GM19467 (cell line): ENCODE measurements around the gene KNTC1.
"Not testable (repeated sequence)": the region's sequence is repeated elsewhere in the genome, so short reads cannot be mapped to it uniquely, and the experiment has no call there.

Source experiments
- ATAC-seq: cut with Tn5 transposase; IDR thresholded peaks from one replicate; pipeline ENCODE4 v1.9.1; 2021; ENCODE audit warnings: mild to moderate bottlenecking, moderate library complexity; ENCODE audit not compliant: unreplicated experiment

Gene KNTC1

DNA sequence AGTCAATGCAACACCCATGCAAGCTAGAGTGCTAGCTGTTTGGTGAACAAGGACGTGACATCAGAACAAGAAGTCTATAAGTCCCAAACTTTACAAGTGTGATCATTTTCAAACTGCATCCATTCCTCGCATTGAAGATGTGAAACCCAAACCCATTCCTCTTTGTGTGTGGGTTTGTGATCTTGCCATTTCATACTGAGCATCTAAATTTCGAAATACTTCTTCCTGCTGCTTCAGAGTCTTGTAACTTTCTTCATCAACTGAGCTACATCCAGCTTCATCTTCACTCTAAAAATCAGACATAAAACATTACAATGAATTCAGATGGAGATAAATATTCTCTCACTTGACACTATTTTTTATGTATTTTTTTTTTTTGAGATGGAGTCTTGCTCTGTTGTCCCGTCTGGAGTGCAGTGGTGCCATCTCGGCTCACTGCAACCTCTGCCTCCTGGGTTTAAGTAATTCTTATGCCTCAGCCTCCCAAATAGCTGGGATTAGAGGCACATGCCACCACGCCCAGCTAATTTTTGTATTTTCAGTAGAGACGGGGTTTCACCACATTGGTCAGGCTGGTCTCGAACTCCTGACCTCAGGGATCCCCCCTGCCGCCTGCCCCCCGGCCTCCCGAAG is 21.5 kb upstream of the KNTC1 start:
- no peak for ATAC-seq

DNA sequence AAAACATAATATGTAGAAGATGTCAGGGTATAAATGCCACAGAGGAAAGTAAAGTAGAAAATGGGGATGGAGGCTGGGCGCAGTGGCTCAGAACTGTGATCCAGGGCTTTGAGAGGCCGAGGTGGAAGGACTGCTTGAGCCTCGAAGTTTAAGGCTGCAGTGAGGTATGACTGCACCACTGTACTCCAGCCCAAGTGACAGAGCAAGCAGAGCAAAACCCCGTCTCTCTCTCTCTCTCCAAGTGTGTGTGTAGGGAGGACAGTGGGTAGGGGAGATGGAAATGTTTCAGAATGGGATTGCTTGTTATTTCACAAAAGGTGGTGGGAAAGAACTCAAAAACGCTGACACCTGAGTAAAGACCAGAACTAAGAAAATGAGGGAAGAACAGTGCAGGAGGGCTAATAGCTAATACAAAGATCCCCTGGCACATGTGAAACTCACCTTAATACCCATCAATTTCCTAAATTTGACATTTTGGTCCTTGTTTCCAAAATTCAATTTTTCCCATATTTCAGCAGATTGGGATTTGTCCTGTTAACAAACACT is 20.6 kb upstream of the KNTC1 start:
- no peak for ATAC-seq

DNA sequence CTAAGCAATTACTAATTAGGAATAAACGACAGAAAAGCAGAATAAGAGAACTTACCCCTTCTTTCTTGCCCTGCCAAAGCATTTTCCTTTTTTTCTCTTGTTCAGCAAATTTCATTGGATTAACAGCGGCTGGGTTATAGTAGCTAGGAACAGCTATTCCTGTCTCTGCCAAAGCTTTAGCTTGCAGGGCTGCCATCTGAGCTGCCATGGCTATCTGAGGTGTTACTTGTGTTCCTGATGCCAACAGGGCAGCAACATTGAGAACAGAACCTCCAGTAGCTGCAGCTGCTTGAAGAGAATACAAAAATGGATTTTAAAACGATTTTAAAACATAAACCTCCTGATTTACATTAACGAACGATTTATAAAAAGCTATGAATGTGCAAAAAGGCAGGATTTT is 18.9 kb upstream of the KNTC1 start:
- no peak for ATAC-seq

DNA sequence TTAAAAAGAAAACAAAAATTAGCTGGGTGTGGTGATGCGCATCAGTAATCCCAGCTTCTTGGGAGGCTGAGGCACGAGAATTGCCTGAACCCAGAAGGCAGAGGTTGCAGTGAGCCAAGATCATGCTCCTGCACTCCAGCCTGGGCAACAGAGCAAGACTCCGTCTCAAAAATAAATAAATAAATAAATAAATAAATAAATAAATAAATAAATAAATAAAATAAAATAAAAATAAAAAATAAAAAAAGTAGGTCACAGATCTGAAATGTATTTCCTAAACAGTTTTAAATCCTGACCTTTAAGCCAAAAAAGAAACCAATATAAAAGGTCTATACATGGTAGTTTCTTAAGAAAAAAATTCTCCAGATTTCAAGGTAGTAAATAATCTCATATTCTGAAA is 14.0 kb upstream of the KNTC1 start:
- ATAC-seq, result not testable (repeated sequence)

DNA sequence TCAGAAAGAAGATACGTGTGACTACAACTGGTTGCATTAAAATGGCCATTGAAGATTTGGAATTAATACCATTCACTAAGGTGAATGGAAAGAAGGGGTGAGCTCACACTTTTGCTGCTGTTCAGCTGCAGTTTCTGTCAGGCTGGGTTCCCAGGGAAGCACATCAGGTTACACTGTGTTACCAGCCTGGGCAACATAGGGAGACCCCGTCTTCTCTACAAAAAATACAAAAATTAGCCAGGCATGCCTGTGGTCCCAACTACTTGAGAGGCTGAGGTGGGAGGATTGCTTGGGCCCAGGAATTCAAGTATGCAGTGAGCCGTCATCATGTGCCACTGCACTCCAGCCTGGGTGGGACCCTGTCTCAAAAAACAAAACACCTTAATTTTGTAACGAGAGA is 13.4 kb upstream of the KNTC1 start:
- no peak for ATAC-seq

DNA sequence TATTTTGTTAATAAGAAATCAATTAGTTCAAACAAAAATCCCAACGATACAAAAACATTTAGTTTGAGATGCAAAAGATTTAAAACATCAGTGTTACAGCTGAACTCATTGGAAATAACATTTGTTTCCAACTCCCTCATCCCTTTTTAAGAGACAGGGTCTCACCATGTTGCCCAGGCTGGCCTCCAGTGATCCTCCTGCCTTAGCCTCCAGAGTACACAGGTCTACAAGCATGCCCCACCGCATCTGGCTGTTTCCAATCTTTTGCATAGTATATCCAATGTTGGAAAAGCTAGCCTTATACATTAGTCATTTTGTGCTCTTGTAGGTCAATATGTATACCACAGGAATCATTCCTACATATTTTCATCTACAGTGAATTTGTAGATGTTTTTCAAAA is 11.8 kb upstream of the KNTC1 start:
- no peak for ATAC-seq

DNA sequence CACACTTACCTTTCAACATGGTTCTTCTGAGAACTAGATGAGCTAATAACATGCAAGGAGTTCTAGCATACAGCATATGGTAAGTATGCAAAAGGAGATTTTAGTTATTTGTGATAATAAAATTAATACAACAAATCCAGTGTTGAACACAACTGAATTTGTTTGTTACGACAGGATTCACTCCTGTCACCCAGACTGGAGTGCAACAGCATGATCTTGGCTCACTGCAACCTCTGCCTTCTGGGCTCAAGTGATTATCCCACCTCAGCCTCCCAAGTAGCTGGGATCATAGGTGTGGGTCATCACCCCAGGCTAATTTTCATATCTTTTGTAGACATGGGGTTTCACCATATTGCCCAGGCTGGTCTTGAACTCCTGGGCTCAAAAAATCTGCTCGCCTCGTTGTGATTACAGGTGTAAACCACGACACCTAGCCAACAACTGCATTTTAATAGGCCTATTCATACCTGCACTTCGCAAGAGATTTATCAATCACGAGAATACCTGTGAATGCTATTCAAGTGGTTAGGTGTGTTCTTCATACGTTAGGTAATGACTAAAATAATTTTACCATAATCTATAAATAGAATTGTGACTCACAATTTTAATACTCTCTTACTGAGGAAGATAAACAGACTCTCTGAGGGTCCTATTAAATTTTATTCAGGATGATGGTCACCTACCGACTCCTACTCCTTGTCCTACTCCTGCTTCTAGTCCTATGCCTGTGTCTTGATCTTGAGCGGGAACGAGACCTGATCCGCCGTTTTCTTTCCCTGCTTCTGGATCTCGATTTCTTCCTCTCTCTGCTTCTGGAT is 10.3 kb upstream of the KNTC1 start:
- ATAC-seq, result no peak

DNA sequence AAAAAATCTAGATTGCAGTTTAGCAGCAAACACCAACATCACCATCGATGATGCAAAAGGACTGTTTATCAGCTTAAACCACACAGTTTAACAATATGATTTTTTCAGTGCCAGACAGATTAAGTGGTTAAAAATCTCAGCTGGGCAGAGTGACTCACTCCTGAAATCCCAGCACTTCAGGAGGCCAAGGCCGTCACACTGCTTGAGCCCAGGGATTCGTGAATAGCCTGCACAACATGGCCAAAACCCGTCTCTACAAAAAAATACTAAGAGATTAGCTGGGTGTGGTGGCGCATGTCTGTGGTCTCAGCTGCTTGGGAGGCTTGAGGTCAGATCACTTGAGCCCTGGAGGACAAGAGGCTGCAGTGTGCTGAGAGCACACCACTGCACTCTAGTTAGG is 9.2 kb upstream of the KNTC1 start:
- no peak for ATAC-seq

DNA sequence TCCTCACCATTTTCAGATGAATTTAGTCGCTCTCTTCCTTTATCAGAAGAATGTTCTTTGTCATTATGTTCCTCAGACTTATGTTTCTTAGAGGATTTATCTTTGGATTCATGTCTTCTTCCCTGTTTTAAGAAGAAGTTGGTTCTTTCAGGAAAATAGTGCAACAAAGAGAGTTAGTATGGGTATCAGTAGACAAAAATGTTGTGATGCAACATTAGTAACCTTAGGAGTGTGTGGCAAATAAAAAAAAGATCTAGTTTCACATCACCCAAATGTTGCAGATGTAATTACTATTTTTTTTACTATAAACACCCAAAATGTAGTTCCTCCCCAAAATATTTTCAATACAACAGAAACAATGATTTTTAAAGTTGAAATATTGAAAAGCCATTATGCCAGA is 8.1 kb upstream of the KNTC1 start:
- no peak for ATAC-seq

DNA sequence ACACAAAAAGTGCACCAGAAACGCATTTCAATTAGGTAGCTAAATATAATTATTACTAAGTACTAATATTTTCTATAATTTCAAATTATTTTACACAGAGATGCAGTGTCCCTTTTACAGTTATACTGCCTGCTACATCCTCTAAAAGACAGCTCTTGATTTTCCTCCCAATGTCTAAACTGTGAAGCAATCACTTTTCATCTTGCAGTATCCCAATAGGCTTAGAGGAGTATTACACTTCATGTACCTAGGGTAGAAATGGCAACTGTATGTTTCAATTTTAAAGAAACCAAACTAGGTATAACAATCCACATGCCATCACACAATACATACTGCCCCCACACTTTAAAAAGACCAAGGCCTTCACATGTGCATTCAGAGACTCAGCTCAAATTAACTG is 7.6 kb upstream of the KNTC1 start:
- no peak for ATAC-seq

DNA sequence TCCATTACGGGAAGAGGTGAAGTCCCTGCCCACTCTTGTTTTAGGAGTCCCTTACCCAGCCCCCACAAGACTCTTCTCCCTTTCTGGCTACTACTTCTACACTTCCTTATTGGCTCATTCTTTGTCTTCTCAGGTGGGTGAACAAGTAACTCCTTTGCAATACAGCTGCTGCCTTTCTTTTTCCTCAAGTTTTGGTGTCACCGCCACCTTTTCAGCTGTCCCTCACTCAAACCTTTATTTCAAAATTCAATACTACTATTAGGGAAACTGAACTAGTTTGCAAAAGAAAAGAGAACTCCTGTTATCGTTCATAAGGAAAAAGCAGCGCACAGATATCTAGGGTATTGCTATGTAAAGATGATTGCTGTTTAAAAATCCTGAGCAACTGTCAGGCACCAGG is 6.4 kb upstream of the KNTC1 start:
- no peak for ATAC-seq

DNA sequence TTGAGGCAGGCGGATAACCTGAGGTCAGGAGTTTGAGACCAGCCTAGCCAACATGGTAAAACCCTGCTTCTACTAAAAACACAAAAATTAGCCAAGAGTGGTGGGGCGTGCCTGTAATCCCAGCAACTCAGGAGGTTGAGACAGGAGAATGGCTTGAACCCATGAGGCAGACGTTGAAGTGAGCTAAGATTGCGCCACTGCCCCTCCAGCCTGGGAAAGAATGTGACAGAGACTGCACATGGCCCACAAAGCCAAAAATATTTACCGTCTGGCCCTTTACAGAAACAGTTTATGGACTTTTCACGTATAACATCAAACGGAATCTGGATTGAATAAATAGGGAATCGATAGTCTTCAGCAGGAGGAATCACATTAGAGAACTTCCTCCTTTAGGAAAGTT is 3.8 kb upstream of the KNTC1 start:
- ATAC-seq, result no peak

DNA sequence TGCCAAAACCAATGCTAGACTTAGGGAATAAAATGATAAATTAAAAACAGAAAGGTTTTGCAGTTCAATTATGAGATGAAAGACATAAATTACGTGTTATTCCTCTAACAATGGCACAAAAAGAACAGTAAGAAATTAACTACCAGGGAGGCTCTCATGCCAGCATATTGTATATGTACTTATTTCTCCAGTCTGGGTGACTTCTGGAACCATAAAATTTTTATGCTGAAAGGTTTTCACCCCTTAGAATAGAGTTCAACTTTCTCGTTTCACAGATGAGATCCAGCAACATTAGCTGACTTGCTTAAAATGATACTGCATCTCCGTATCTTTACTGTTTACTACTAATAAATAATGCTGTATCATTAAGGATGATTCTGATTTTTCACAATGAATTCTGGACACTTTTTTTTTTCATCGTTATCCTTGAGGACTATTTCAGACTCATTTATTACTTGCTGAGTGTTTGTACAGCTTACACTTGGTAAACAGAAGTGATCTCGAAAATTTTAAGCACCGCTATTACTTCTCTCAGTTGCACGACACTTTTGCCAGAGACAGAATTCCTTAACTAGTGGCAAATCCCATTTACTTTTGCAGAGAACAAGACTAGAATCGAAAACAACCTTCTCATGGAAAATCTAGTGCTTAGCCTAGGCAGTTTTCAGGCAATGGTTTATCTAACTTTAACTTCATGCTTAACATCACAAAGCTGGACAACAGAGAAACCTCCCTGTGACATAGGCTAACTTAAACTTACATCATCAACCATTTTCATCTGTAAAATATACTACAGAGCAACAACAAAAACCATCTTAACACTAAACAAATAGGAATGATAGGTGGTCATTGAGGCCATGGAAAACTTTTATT is 3.0 kb upstream of the KNTC1 start:
- no peak for ATAC-seq

DNA sequence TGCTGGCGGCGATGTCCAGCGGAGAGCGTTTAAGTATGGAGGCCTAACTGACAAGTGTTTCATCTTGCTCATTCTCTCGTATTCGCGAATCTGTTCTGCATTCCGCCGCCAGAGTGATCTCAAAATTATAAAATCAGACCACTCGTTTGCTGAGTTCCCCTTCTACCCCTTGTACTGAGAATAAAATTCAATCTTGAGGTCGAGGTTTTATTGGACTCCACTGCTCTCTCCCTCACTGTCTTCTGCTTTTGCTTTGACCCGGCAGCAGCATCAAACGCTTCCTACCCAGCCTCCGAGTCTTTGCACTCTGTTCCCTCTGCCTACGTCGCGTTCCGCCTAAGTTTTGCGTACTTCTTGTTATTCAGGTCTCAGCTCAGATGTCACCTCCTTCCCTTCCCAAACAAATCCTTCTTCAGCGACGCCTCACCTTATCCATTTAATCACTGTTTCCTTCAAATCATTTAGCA is 462 bp downstream of the KNTC1 start:
- ATAC-seq, result no peak

DNA sequence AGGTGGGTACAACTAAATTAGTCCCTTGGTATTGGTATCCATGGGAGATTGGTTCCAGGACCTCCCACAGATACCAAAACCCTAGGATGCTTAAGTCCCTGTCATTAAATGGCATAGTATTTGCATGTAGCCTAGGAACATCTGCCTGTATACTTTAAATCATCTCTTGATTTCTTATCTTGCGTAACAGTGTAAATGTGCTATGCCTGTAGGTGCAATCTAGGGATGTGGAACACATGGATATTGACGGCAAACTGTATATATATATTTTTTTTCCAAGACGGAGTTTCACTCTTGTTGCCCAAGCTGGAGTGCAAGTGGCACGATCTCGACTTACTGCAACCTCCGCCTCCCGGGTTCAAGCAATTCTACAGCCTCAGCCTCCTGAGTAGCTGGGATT is 1.5 kb downstream of the KNTC1 start:
- ATAC-seq, result no peak

DNA sequence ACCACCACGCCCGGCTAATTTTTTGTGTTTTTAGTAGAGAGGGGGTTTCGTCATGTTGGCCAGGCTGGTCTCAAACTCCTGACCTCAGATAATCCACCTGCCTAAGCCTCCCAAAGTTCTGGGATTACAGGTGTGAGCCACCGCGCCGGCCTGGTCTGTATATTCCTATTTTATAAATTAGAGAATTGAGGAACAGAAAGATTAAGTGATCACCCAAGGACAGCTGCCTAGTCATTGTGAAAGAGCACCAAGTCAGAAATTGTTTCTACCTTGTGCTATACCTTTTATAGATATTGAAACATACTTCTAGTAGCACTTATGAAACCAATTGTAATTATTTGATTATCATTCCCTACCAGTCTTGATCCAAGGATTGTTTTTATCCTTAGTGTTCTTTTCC is 1.9 kb downstream of the KNTC1 start:
- no peak for ATAC-seq

DNA sequence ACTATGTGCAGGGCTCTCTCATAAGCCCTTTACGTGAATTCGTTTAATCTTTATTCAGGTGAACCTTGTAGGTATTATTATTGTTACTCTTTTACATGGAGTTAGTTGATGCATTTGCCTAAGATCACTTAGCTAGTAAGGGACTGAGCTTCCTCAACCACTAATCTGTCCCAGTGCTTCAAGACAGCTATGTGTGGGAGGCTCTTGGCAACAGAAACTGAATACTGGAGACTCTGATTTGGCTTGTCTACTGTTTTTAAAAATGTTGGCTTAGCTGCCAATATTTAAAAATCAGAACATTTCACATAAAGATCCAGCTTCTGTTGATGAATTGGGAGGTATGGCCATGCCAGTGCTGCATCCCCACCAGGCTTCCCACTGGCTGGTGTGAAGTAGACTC is 6.8 kb downstream of the KNTC1 start:
- no peak for ATAC-seq

DNA sequence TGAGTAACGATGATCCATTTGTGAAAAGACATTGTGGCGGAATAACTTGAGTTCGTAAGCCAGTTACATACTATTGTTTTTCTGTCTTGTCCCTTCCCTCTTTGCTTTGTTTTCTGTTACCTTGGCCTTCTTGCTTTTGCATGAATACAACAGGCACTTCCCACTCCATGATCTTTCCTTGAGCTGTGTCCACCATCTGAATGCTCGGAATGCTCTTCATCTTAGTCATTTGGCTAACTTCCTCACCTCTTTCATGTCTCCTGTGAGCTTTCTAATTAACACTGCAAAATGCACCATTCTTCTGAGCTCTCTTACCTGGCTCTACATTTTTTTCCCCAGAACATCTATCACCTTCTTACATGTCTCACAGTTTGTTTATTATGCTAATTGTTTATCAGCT is 10.0 kb downstream of the KNTC1 start:
- ATAC-seq, result no peak

DNA sequence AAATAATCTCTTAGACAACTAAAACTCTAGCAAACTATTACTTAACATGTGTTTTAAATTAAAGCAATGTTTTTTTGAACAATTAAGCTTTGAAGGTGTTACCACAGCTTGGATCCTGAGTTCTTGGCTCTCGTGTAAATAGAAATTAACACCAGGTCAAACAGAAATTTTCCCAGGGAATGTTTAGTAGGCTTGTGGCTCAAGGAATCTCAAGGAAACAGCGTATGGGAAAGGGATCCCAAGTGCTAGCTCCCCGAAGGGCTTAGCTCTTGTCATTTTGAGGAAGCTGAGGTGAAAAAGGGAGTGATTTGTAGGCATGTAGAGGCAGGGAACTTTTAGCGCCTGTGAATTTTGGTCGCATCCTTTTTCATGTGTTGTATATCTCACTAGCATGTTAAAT is 11.4 kb downstream of the KNTC1 start:
- ATAC-seq, result no peak

DNA sequence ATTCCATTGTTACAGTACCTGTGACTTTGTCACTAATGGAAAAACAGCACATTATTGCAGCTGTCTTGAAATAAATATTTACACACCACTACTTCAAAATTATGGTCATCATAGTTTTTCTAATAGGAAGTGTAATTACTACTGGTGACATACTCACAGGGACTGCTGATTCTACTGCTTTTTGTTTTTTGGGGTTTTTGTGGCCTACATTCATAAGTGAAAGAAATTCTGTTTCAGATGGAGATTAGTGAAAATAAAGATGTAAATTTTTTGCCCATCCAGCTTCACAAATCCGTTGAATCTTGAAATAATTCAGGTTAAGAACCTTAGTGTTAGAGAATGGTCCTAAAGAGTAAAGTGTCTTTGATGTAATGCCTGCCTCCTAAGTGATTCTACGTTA is 17.5 kb downstream of the KNTC1 start:
- no peak for ATAC-seq

DNA sequence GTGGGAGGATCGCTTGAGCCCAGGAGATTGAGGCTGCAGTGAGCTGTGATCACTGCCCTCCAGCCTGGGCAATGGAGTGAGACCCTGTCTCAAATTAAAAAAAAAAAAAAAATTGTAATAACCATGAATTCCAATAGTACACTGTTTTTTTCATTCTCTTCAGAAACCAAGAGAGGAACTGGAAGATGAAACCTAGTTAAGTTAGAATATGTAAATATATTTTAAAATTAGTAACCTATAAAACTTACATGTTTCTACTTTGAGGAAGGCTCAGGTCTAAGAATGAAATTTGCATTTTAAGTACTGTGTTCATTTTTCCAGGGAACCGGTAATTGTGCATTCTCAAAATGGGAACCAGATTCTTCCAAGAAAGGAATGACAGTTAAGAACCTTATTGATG is 18.8 kb downstream of the KNTC1 start:
- ATAC-seq, result peak; percentile 64
